HepG2 (cell line): Measurements from ENCODE around the gene MAPK13. TPM values are rescaled to one million over a fixed set of nuclear protein-coding genes. Genes with fewer than 3 reads are reported as not detected.
A peak's percentile ranks its signal among the peaks of the same experiment; 100 is the strongest.

Experiments used
- HMG20A ChIP-seq: IDR thresholded peaks from 2 replicates; pipeline ENCODE4 v1.6.1; 2016; ENCODE audit warnings: borderline replicate concordance
- JUND ChIP-seq: sonication (generic); formaldehyde crosslinking; IDR thresholded peaks from 2 replicates; pipeline ENCODE4 v1.8.0; 2022; ENCODE audit warnings: mild to moderate bottlenecking, missing genetic modification reagents
- KDM2A ChIP-seq: sonication (generic); formaldehyde crosslinking; IDR thresholded peaks from 2 replicates; pipeline ENCODE4 v1.4.0; 2020; ENCODE audit warnings: low read depth, missing genetic modification reagents, borderline replicate concordance
- KLF11 ChIP-seq: IDR thresholded peaks from 2 replicates; pipeline ENCODE4 v1.6.1; 2016; ENCODE audit warnings: missing compliant biosample characterization
- MAFF ChIP-seq: IDR thresholded peaks from 2 replicates; pipeline ENCODE4 v1.6.1; 2011; ENCODE audit warnings: low read depth, low read length, improper control_type of control experiment
- MIER3 ChIP-seq: IDR thresholded peaks from 2 replicates; pipeline ENCODE4 v1.6.1; 2016; ENCODE audit warnings: missing compliant biosample characterization, borderline replicate concordance
- MTF2 ChIP-seq: sonication (generic); formaldehyde crosslinking; IDR thresholded peaks from 2 replicates; pipeline ENCODE4 v1.5.0; 2020; ENCODE audit warnings: missing genetic modification reagents, borderline replicate concordance
- NFE2L2 ChIP-seq: fragments of 150-350 bp; IDR thresholded peaks from 2 replicates; pipeline ENCODE4 v1.6.1; 2014; ENCODE audit warnings: low read length
- NFIC ChIP-seq: IDR thresholded peaks from 2 replicates; pipeline ENCODE4 v1.6.1; 2012; ENCODE audit warnings: mild to moderate bottlenecking, low read length, inconsistent platforms
- PCBP1 ChIP-seq: fragments of 200-400 bp; formaldehyde crosslinking; IDR thresholded peaks from 2 replicates; pipeline ENCODE4 v1.6.1; 2017; ENCODE audit warnings: mild to moderate bottlenecking, low read depth, low read length, borderline replicate concordance
- RBAK ChIP-seq: sonication (generic); formaldehyde crosslinking; IDR thresholded peaks from 2 replicates; pipeline ENCODE4 v1.5.1; 2020; ENCODE audit warnings: mild to moderate bottlenecking, missing genetic modification reagents
- RCOR2 ChIP-seq: IDR thresholded peaks from 2 replicates; pipeline ENCODE4 v1.6.1; 2016; ENCODE audit warnings: missing biosample characterization, missing genetic modification reagents
- SNAPC2 ChIP-seq: sonication (generic); formaldehyde crosslinking; IDR thresholded peaks from 2 replicates; pipeline ENCODE4 v1.8.1; 2022; ENCODE audit warnings: mild to moderate bottlenecking, missing genetic modification reagents
- SP2 ChIP-seq: sonication (generic); formaldehyde crosslinking; IDR thresholded peaks from 2 replicates; pipeline ENCODE4 v1.5.1; 2020; ENCODE audit warnings: mild to moderate bottlenecking, missing genetic modification reagents
- TAF1 ChIP-seq: sonication (generic); formaldehyde crosslinking; IDR thresholded peaks from 2 replicates; pipeline ENCODE4 v1.4.0; 2020; ENCODE audit warnings: missing genetic modification reagents
- TCF7 ChIP-seq: sonication (generic); IDR thresholded peaks from 2 replicates; pipeline ENCODE4 v1.6.1; 2016; ENCODE audit warnings: antibody characterized with exemption, low read depth
- TGIF2 ChIP-seq: IDR thresholded peaks from 2 replicates; pipeline ENCODE4 v1.6.1; 2016; ENCODE audit warnings: control low read depth, missing compliant biosample characterization
- TRIM24 ChIP-seq: sonication (generic); formaldehyde crosslinking; IDR thresholded peaks from 2 replicates; pipeline ENCODE4 v1.8.0; 2022; ENCODE audit warnings: mild to moderate bottlenecking, missing genetic modification reagents
- ZNF12 ChIP-seq: sonication (generic); formaldehyde crosslinking; IDR thresholded peaks from 2 replicates; pipeline ENCODE4 v1.5.0; 2020; ENCODE audit warnings: missing genetic modification reagents
- ZNF225 ChIP-seq: sonication (generic); formaldehyde crosslinking; IDR thresholded peaks from 2 replicates; pipeline ENCODE4 v1.4.0; 2020; ENCODE audit warnings: mild to moderate bottlenecking, missing genetic modification reagents
- ZNF274 ChIP-seq: sonication (generic); formaldehyde crosslinking; IDR thresholded peaks from 2 replicates; pipeline ENCODE4 v1.5.1; 2020; ENCODE audit warnings: mild to moderate bottlenecking, missing genetic modification reagents
- ZNF354B ChIP-seq: sonication (generic); formaldehyde crosslinking; IDR thresholded peaks from 2 replicates; pipeline ENCODE4 v1.8.0; 2022; ENCODE audit warnings: mild to moderate bottlenecking, missing genetic modification reagents
- ZNF468 ChIP-seq: sonication (generic); formaldehyde crosslinking; IDR thresholded peaks from 2 replicates; pipeline ENCODE4 v1.8.0; 2022; ENCODE audit warnings: mild to moderate bottlenecking, moderate library complexity, missing genetic modification reagents
- ZNF501 ChIP-seq: sonication (generic); formaldehyde crosslinking; IDR thresholded peaks from 2 replicates; pipeline ENCODE4 v1.5.1; 2020; ENCODE audit warnings: mild to moderate bottlenecking, moderate library complexity, missing genetic modification reagents
- ZNF7 ChIP-seq: IDR thresholded peaks from 2 replicates; pipeline ENCODE4 v1.6.1; 2016; ENCODE audit warnings: missing biosample characterization, missing genetic modification reagents
- ZNF746 ChIP-seq: sonication (generic); formaldehyde crosslinking; IDR thresholded peaks from 2 replicates; pipeline ENCODE4 v1.8.0; 2022; ENCODE audit warnings: mild to moderate bottlenecking, missing genetic modification reagents
- ZNF749 ChIP-seq: sonication (generic); formaldehyde crosslinking; IDR thresholded peaks from 2 replicates; pipeline ENCODE4 v1.8.0; 2022; ENCODE audit warnings: mild to moderate bottlenecking, missing genetic modification reagents, moderate library complexity, borderline replicate concordance
- ZNF83 ChIP-seq: sonication (generic); formaldehyde crosslinking; IDR thresholded peaks from 2 replicates; pipeline ENCODE4 v1.4.0; 2020; ENCODE audit warnings: missing genetic modification reagents, mild to moderate bottlenecking, borderline replicate concordance
- polyA plus RNA-seq, 8 experiments: library from polyadenylated mRNA; depleted of rRNA in 3 of 8; stranded (reverse) in 7 of 8; unstranded in 1 of 8; fragments of >200 nt; fragmentation: Illumina TruSeq in 4 of 8; extraction: Trizol in 4 of 8; gene quantifications; 2 replicates each; pipeline versions ENCODE4 v1.2.1 to v1.2.3, GENCODE V29; 2011 to 2016; ENCODE audit warnings: low read depth in 4 of 8, missing spikeins in 1 of 8, mixed read lengths in 1 of 8; ENCODE audit not compliant: insufficient read depth in 1 of 8
- total RNA-seq, 5 experiments: library from RNA; depleted of rRNA; stranded (reverse); fragments of >200 nt; fragmentation: Illumina TruSeq; extraction: Trizol; gene quantifications; 2 replicates each; pipeline ENCODE4 v1.2.3, GENCODE V29; 2016; ENCODE audit warnings: low read depth in 1 of 5
- TF ChIP-seq, protein P1 (sequence below): sonication (generic); formaldehyde crosslinking; IDR thresholded peaks from 2 replicates; pipeline ENCODE4 v1.4.0; 2020; ENCODE audit warnings: missing genetic modification reagents, borderline replicate concordance
- TF ChIP-seq, protein P2 (sequence below): sonication (generic); formaldehyde crosslinking; IDR thresholded peaks from 2 replicates; pipeline ENCODE4 v1.4.0; 2020; ENCODE audit warnings: missing genetic modification reagents

The MAPK13 gene
- total and polyA plus RNA-seq, 2 of the 13 experiments (the other 11 are each of a cell fraction or from before 2014, with no cell fraction given): 12.7 to 43.4 TPM

DNA sequence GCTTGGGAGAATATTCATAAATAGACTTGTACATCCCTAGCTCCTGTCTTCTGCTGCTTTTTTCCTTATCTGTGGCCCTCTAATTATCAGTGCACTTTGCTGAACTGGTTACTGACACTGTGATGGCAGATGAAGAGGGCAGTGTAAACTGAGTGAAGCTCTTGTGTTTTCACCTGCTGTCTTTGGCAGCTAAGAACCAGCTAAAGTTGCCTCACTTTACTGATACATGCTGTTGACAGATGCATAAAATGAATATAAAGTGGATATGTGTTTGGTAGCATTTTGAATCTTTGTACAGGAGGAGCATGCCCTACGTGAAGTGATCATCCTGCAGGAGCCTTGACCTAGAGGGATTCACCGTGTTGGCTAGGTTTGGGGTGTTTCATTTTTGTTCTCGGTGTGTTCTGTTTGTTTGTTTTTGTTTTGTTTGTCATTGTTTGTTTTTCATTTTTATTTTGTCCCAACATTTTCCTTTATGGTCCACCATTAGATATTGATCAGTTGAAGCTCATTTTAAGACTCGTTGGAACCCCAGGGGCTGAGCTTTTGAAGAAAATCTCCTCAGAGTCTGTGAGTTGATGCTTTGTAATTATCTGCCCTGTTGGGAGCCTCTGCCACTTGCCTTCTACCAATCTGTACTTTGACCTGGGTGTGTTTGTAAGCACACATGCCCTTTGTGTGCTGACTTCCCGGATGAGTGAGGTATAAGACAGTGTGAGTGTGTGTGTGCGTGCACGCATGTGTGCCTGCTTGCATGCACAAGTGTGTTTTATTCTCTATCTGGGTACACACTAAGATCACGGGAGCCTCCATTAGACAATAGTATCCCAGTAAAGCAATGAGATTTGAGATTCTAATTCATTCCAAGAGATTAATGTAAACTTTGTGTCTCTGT, 34.6 kb upstream of the MAPK13 start (continued):
- TF ChIP-seq ZNF749 (no peak), SP2 (CRISPR knock-in tag) (no peak), TGIF2 (no peak), ZNF83 (CRISPR knock-in tag) (no peak; the same call in 1 of the 2 replicates), ZNF7 (CRISPR knock-in tag) (0 out of 2 replicates have a peak, but pooled peaks have one; percentile 34), ZNF225 (no peak), SNAPC2 (no peak), PCBP1 (no peak), MAFF (peak; percentile 31; the same call in 1 of the 2 replicates), NFE2L2 (no peak), MTF2 (CRISPR knock-in tag) (no peak), TCF7 (peak; percentile 69), MIER3 (CRISPR knock-in tag) (peak; percentile 96; the same call in 1 of the 2 replicates), ZNF468 (CRISPR knock-in tag) (no peak), ZNF354B (CRISPR knock-in tag) (no peak), ZNF12 (CRISPR knock-in tag) (peak; percentile 96), JUND (CRISPR knock-in tag) (peak; percentile 70; the same call in 1 of the 2 replicates), TAF1 (CRISPR knock-in tag) (peak; percentile 36), RBAK (CRISPR knock-in tag) (no peak), KLF11 (CRISPR knock-in tag) (peak; percentile 81; the same call in 1 of the 2 replicates), ZNF274 (CRISPR knock-in tag) (no peak; the same call in 1 of the 2 replicates), TRIM24 (CRISPR knock-in tag) (0 out of 2 replicates have a peak, but pooled peaks have one; percentile 38), NFIC (peak; percentile 59; the same call in 1 of the 2 replicates), KDM2A (CRISPR knock-in tag) (peak; percentile 89), ZNF746 (no peak), RCOR2 (peak; percentile 96), ZNF501 (CRISPR knock-in tag) (peak; percentile 92), HMG20A (CRISPR knock-in tag) (peak; percentile 95)
- TF ChIP-seq, protein P1, sequence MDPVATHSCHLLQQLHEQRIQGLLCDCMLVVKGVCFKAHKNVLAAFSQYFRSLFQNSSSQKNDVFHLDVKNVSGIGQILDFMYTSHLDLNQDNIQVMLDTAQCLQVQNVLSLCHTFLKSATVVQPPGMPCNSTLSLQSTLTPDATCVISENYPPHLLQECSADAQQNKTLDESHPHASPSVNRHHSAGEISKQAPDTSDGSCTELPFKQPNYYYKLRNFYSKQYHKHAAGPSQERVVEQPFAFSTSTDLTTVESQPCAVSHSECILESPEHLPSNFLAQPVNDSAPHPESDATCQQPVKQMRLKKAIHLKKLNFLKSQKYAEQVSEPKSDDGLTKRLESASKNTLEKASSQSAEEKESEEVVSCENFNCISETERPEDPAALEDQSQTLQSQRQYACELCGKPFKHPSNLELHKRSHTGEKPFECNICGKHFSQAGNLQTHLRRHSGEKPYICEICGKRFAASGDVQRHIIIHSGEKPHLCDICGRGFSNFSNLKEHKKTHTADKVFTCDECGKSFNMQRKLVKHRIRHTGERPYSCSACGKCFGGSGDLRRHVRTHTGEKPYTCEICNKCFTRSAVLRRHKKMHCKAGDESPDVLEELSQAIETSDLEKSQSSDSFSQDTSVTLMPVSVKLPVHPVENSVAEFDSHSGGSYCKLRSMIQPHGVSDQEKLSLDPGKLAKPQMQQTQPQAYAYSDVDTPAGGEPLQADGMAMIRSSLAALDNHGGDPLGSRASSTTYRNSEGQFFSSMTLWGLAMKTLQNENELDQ (CRISPR knock-in tag): peak; percentile 13; the same call in 1 of the 2 replicates
- TF ChIP-seq, protein P2, sequence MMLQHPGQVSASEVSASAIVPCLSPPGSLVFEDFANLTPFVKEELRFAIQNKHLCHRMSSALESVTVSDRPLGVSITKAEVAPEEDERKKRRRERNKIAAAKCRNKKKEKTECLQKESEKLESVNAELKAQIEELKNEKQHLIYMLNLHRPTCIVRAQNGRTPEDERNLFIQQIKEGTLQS (CRISPR knock-in tag): no peak
